NCI-H226 (cell line): ENCODE results near the gene RADIL.
"Not testable (repeated sequence)": the region's sequence is repeated elsewhere in the genome, so short reads cannot be mapped to it uniquely, and the experiment has no call there.

Experiments used
- DNase-seq: peaks from one replicate; pipeline ENCODE4 v3.0.0-alpha.2; 2015

RADIL gene, protein sequence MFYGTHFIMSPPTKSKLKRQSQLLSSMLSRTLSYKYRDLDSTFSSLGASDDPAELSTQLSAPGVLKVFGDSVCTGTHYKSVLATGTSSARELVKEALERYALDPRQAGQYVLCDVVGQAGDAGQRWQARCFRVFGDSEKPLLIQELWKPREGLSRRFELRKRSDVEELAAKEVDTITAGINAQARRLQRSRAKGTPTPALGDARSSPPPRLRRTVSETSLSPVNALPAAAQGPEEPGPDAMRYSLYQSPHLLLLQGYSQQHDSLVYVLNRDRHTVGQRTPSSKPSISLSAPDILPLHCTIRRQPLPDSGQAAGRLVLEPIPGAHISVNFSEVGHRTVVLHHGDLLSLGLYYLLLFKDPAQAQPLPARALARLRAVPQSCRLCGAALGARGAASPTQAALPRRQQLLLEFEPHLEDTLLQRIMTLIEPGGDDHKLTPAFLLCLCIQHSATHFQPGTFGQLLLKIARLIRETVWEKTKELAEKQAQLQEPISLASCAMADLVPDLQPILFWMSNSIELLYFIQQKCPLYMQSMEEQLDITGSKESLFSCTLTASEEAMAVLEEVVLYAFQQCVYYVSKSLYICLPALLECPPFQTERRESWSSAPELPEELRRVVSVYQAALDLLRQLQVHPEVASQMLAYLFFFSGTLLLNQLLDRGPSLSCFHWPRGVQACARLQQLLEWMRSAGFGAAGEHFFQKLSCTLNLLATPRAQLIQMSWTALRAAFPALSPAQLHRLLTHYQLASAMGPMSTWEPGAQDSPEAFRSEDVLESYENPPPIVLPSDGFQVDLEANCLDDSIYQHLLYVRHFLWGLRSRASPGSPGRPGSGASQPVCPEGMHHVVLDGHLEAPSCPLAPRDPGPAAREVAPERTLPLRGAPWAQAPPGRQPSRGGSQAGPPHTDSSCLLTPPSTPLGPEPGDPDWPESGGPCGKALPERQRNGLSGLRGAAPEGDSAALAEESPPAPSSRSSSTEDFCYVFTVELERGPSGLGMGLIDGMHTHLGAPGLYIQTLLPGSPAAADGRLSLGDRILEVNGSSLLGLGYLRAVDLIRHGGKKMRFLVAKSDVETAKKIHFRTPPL

GRCh38 chr7:4883372-4884144, at the start of gene RADIL:
Gene RADIL, minus strand, starts transcription at chr7:4883716. Its CDS starts 5,577 bp downstream, at chr7:4878139.
- DNase-seq, result peak; percentile 91

DNA sequence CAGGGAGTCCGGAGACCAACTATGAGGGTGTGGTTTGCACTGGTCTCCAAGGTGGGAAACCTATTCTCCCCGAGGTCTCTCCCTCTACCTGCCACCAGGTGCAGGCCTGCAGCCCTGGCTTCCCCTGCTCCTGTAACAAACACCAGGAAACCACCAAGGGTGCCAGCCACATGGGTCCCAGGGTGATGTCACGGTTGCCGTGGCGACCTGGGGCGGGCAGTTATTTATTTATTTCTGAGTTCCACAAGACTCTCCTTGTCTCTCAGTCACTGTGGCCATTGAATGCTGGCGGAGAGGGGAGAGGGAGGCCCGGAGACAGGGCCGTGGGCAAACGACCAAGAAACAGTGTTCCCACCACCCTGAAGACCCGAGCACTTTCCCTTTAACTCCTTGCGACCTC, 48.4 kb upstream of the RADIL start:
- DNase-seq, result no peak

GRCh38 chr7:4929005-4929404, 45.5 kb upstream of the RADIL start:
- DNase-seq, result no peak

- DNase-seq, result no peak
Measured at GRCh38 chr7:4928445-4928844, 44.9 kb upstream of the RADIL start.

DNA sequence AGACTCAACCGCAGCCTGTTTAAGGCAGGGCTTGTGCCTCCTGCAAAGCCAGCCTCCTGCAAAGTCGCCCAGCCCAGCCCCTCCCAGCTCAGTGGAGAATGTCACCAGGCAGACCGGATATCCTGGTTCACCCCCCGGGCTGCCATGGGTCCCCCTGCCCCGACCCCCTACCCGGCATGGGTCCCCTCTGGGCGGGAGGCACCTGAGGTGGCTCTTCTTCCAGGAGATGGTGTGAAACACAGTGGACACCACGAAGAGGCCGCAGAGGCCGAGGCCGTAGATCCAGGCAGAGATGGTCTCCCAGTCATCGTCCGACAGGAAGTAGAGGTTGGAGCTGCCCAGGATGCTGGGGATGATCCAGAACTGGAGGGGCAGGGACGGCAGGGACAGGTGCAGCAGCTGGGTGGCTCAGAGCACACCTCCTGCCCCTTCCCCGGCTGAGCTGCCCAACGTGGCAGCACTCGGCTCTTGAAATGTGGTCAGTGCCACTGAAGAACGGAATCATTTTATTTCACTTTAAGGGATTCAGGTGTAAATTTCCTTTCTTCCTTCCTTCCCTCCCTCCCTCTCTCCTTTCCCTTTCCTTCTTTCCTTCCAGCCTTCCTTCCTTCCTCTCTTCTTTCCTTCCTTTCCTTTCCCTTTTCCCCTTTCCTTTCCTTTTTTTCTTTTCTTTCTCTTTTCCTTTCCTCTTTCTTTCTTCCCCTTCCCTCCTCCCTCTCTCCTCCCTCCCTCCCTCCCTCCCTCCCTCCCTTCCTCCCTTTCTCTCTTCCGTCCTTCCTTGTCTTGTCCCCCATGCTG, 36.7 kb upstream of the RADIL start:
- DNase-seq, result no peak

DNA sequence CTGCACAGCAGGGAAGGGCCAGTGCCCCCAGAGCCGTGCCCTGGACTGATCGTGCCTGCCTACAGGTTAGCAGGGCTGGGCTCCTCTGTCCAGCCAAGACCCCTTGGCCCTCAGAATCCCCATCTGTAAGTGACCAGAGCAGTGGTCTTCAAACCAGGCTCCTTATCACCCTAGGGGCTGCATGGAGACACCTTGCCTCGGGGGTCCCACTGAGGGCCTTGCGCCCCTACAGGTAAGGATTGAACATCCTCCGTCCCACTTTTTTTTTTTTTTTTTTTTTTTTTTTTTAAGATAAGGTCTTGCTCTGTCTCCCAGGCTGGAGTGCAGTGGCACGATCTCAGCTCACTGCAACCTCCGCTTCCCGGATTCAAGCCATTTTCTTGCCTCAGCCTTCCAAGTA, 32.6 kb upstream of the RADIL start:
- no peak for DNase-seq

GRCh38 chr7:4911111-4911828, 27.8 kb upstream of the RADIL start:
- DNase-seq, result no peak

DNA sequence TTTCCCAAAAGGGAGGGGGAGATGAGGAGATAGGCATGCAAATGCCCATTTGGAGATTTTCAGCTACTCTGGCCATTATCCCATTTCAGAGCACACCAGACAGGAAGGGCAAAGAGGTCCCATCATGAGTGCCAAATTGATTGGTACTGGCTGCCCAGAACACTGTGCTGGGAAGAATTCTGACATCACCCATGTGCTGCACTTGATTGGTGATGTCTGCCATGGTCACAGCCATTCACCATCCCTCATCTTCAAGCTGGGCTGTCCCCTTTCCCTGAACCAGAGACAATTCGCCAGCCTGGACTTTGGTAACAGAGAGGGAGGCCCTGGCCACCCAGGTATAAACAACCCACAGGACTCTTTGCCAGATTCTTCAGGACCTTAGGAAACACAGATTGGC, 23.2 kb upstream of the RADIL start:
- DNase-seq, result no peak

GRCh38 chr7:4905171-4905570, 21.7 kb upstream of the RADIL start:
- DNase-seq, result no peak

- DNase-seq, result no peak
Measured at GRCh38 chr7:4904346-4904745, 20.8 kb upstream of the RADIL start.

GRCh38 chr7:4895766-4896165, 12.2 kb upstream of the RADIL start:
- DNase-seq, result no peak

GRCh38 chr7:4894482-4894881, 11.0 kb upstream of the RADIL start:
- no peak for DNase-seq

- no peak for DNase-seq
Measured at GRCh38 chr7:4893929-4894475, 10.5 kb upstream of the RADIL start.

- not testable (repeated sequence) for DNase-seq
Measured at GRCh38 chr7:4893188-4893587, 9.7 kb upstream of the RADIL start.

- not testable (repeated sequence) for DNase-seq
Measured at GRCh38 chr7:4891522-4891921, 8.0 kb upstream of the RADIL start.

DNA sequence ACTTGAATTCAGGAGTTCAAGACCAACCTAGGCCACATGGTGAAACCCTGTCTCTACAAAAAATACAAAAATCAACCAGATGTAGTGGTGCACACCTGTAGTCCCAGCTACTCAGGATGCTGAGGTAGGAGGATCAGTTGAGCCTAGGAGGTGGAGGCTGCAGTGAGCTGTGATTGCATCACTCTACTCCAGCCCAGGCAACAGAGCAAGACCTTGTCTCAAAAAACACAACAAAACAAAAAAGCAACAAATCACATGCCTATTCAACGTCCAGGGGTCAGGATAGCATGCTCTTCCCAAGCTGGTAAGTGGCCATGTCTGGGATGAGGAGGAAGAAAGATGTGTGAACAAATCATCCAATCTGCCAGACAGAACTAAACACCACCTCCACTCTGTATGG, 6.2 kb upstream of the RADIL start:
- no peak for DNase-seq

GRCh38 chr7:4888161-4888560, 4.6 kb upstream of the RADIL start:
- DNase-seq, result no peak

- no peak for DNase-seq
Measured at GRCh38 chr7:4886671-4887070, 3.2 kb upstream of the RADIL start.

DNA sequence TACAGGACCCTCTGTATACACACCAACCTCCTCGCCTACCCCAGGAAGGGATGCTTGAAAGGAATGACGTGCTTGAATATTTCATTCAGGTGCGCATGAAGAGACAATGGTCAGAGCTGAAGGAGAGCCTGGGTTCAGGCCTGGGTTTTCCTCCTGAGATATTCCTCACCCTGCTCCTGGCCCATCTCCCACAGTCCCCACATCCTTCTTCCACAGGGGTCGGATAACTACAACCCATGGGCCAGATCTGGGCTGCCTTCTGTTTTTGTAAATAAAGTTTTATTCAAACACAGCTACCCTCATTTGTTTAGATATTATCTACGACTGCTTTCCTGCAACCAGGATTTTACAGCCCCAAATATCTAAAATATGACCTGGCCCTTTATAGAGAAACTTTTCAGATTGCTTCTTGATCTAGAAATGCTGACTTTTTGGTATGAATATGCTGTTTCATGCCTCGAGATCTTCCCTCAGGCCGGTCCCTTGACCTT, 1.8 kb upstream of the RADIL start:
- no peak for DNase-seq

GRCh38 chr7:4884164-4884563, 648 bp upstream of the RADIL start:
- no peak for DNase-seq

GRCh38 chr7:4883033-4883371, 514 bp downstream of the RADIL start:
- no peak for DNase-seq
